K562 treated with DMSO at 1 percent for 4 hours (cell line): ENCODE measurements around the gene ATP6V1A. TPM values are rescaled to one million over a fixed set of nuclear protein-coding genes. Genes with fewer than 3 reads are reported as not detected.

Experiments used
- total RNA-seq: library from RNA; unstranded; fragments of 300-600 nt; gene quantifications from 2 replicates; pipeline ENCODE4 v1.2.3, GENCODE V29; 2022; ENCODE audit not compliant: insufficient read depth

ATP6V1A gene
- total RNA-seq = 20.9 and 23.9 TPM in 2 replicates

DNA sequence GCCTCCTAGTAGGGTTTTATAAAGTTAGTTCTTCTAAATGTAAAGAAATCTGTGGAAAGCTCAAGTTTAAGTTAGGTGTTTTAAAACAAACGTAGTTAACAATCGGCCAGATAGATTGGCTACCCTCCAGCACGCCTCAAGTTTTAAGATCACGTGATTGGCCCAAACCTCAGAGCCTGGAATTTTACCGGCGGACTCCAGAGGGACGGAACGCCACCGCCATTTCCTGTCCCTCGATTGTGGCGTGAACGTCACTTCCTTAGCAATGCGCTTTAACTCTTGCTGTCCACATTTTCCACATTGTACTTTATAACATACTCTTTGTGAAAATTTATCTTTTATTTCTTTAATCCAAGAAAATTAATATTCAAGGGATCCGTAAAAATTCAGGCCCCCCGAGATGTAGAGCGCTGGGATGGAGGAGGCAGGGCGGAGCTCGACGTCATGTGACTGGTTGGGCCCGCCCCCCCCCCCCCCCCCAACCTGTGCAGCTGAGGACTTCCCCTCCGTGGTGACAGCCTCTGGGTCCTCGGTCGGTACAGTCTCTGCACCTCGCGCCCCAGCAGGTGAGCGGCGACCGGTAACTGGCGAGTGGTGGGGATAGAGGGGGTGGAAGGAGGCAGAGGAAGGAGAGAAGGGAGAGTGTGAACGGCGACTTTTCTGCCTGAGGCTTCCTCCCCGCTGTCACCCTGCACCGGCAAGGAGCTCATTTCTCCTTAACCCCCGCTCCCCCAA lies at the start of gene ATP6V1A:
ATP6V1A (plus strand) TSS at position 488 of the 735 bp plus-strand sequence. CDS start 31,719 bp downstream, outside the sequence.

GRCh38 chr3:113745756-113746547 lies 883 bp upstream of the ATP6V1A start, which contains the start of gene NAA50:
Gene NAA50 (minus strand): TSS chr3:113746249. CDS start chr3:113745949, 300 bp downstream.

DNA sequence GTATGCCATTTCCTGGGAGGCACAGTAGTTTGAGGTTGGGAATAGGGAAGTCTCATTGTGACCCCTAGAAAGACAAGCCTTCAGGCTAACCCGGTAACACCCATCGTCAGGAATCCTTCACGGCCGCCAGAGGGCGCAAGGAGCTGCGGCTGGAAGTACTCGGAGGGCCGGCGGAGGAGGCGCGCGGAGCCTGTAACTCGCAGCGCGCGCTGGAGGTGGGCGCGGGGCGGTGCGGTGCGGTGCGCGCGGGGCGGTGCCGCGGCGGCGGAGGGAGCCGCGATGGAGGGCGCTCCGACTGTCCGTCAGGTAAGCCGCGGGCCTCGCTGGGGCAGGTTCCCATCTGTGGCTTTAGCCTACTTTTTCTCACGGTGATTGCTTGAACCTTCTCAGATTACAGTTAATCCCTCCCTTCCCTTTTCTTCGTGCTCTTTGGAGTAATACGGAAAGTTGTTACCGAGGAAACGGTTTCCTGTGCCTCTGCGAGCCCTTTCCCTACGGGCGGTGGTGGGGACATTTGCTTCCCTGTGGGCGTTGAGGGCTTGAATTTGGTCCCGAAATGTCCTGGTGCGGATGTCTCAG lies 91.9 kb downstream of the ATP6V1A start, which contains the start of gene GRAMD1C:
GRAMD1C (plus strand) TSS at position 158 of the 579 bp plus-strand sequence; CDS start at position 280, 122 bp downstream.

Other genes starting within 250 kb of the ATP6V1A start
- gene SPICE1, start 231.9 kb upstream of the ATP6V1A start, total RNA-seq = 0.36 and 1.2 TPM in 2 replicates
- gene SIDT1, start 214.5 kb upstream of the ATP6V1A start, total RNA-seq = not detected in 2 replicates
- gene USF3, start 50.4 kb upstream of the ATP6V1A start, total RNA-seq = 0.66 and 2.0 TPM in 2 replicates
- 49.6 and 67.5 TPM in 2 replicates for gene NAA50, start 786 bp upstream of the ATP6V1A start, total RNA-seq
- not detected in 2 replicates for gene GRAMD1C, start 91.8 kb downstream of the ATP6V1A start, total RNA-seq
- 0.16 TPM in 1 of 2 replicates, not detected in the other for gene ZDHHC23, start 201.0 kb downstream of the ATP6V1A start, total RNA-seq